HG03097 (cell line): ENCODE results near the gene C1orf52.

ENCODE experiments used
- ATAC-seq: cut with Tn5 transposase; IDR thresholded peaks from one replicate; pipeline ENCODE4 v1.9.1; 2021; ENCODE audit not compliant: unreplicated experiment, low FRiP score

The C1orf52 gene

GRCh38 chr1:85237613-85238012 is 21.8 kb downstream of the C1orf52 start:
- no peak for ATAC-seq

GRCh38 chr1:85230305-85230977 is 29.0 kb downstream of the C1orf52 start:
- no peak for ATAC-seq

GRCh38 chr1:85229574-85230097 is 29.8 kb downstream of the C1orf52 start:
- ATAC-seq, result no peak

GRCh38 chr1:85228972-85229371 is 30.5 kb downstream of the C1orf52 start:
- no peak for ATAC-seq

- ATAC-seq, result no peak
These were observed 33.7 kb downstream of the C1orf52 start for GRCh38 chr1:85225624-85226380.

GRCh38 chr1:85224734-85225623 is 34.5 kb downstream of the C1orf52 start:
- ATAC-seq, result no peak

- no peak for ATAC-seq
These were observed 35.2 kb downstream of the C1orf52 start for GRCh38 chr1:85224295-85224694.

GRCh38 chr1:85223334-85223733 is 36.1 kb downstream of the C1orf52 start:
- ATAC-seq, result no peak

GRCh38 chr1:85220756-85221201 is 38.7 kb downstream of the C1orf52 start:
- no peak for ATAC-seq

- ATAC-seq, result no peak
These were observed 39.4 kb downstream of the C1orf52 start for GRCh38 chr1:85219853-85220610.

- no peak for ATAC-seq
These were observed 42.8 kb downstream of the C1orf52 start for GRCh38 chr1:85216697-85217096.

- ATAC-seq, result no peak
These were observed 44.8 kb downstream of the C1orf52 start for GRCh38 chr1:85214654-85215053.

- no peak for ATAC-seq
These were observed 51.0 kb downstream of the C1orf52 start for GRCh38 chr1:85208488-85208887.

- ATAC-seq, result no peak
These were observed 55.8 kb downstream of the C1orf52 start for GRCh38 chr1:85203573-85204171.

- ATAC-seq, result no peak
These were observed 56.6 kb downstream of the C1orf52 start for GRCh38 chr1:85202864-85203255.

GRCh38 chr1:85202092-85202863 is 57.2 kb downstream of the C1orf52 start:
- no peak for ATAC-seq

GRCh38 chr1:85201340-85202091 is 57.9 kb downstream of the C1orf52 start:
- peak; percentile 29 for ATAC-seq
